ENCODE measurements around the gene TROAP.
"Not testable (repeated sequence)": the region's sequence is repeated elsewhere in the genome, so short reads cannot be mapped to it uniquely, and the experiment has no call there.

Gene TROAP

DNA sequence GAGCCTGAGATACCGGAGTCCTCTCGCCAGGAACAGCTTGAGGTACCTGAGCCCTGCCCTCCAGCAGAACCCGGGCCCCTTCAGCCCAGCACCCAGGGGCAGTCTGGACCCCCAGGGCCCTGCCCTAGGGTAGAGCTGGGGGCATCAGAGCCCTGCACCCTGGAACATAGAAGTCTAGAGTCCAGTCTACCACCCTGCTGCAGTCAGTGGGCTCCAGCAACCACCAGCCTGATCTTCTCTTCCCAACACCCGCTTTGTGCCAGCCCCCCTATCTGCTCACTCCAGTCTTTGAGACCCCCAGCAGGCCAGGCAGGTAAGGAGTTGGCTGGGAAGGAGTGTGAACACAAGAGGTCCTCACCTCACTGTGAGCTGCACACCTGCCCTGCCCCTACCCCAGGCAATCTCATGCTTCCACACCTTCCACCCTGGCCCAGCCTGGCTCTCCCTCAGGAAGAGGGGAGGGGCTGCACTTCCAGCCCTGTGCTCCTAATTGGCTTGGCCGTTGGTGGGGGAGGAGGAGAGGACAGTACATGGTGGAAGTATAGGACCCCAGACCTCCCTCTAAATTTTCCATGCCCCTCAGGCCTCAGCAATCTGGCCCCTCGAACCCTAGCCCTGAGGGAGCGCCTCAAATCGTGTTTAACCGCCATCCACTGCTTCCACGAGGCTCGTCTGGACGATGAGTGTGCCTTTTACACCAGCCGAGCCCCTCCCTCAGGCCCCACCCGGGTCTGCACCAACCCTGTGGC is 7.8 kb downstream of the TROAP start:
- TF ChIP-seq, protein P1, sequence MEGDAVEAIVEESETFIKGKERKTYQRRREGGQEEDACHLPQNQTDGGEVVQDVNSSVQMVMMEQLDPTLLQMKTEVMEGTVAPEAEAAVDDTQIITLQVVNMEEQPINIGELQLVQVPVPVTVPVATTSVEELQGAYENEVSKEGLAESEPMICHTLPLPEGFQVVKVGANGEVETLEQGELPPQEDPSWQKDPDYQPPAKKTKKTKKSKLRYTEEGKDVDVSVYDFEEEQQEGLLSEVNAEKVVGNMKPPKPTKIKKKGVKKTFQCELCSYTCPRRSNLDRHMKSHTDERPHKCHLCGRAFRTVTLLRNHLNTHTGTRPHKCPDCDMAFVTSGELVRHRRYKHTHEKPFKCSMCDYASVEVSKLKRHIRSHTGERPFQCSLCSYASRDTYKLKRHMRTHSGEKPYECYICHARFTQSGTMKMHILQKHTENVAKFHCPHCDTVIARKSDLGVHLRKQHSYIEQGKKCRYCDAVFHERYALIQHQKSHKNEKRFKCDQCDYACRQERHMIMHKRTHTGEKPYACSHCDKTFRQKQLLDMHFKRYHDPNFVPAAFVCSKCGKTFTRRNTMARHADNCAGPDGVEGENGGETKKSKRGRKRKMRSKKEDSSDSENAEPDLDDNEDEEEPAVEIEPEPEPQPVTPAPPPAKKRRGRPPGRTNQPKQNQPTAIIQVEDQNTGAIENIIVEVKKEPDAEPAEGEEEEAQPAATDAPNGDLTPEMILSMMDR (IDR thresholded peaks at IDR 0.05; ENCODE audit: borderline replicate concordance, control extremely low read depth, extremely low read depth, insufficient read depth, missing control alignments) = no peak
- in situ Hi-C loops (cut with MboI; ENCODE audit: low sequenced_read_pairs, unreplicated experiment) = no loop called here
- DNase-seq (ENCODE audit: low spot score) = no peak

DNA sequence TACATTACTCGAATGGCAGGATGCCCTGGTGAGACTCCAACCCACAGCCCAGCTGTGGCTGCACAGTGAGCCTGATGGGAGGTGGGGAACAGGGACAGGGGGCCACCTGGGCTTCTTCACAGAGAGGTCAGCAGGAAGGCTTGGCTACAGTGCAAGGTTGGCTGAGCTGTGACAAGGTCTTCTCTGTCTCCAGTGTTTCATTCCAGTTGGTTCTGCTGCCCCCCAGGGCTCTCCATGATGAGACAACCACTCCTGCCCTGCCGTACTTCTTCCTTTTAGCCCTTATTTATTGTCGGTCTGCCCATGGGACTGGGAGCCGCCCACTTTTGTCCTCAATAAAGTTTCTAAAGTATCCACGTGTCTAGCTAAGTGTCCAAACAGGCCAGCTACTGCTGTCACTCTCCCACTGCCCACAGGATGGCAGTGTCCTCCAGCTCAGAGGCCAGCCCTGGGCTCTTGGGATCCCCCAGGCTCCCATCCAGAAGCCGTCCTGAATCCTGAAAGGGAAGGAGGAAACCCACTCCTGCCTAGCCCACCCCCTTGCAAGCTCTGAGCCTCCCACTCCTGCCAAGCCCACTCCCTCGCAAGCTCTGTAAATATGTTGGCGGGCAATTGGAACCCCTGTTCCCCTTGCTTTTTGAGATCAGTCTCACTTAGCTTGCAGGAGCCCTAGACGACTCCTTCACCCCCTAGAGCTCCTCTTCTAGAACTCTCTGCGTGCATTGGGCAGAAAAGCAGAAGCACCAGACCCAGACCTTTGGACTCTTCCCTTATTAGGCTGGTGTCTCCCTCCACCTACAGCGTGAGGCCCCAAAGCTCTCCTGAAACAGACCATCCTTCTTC is 8.5 kb downstream of the TROAP start:
- in situ Hi-C loops (cut with MboI; ENCODE audit: low sequenced_read_pairs, unreplicated experiment) = no loop called here
- TF ChIP-seq, protein P1 (IDR thresholded peaks at IDR 0.05; ENCODE audit: borderline replicate concordance, control extremely low read depth, extremely low read depth, insufficient read depth, missing control alignments) = peak; percentile 66
- DNase-seq (ENCODE audit: low spot score) = peak; percentile 66

DNA sequence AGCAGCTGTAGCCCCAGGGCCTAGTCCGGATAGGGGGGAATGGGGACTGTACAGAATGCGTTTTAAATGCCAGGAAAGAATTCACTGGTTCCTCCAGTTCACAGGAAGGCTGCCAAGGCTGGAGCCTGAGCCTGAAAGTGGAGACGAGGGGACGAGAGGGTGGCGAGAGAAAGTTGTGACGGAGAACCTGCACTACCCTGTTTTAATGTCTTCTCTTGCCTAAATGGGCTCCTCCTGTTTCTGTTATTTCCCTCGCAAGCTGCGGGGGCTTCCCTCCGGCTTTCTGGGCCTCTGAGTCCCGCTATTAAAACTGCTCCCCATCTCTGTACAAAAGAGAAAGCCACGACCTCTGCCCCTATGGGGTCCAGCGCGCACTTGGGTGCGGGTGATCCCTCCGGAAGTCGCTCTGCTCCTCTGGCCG is 9.4 kb downstream of the TROAP start:
- TF ChIP-seq, protein P1 (IDR thresholded peaks at IDR 0.05; ENCODE audit: borderline replicate concordance, control extremely low read depth, extremely low read depth, insufficient read depth, missing control alignments) = no peak
- in situ Hi-C loops (cut with MboI; ENCODE audit: low sequenced_read_pairs, unreplicated experiment) = no loop called here
- no peak for DNase-seq (ENCODE audit: low spot score)

DNA sequence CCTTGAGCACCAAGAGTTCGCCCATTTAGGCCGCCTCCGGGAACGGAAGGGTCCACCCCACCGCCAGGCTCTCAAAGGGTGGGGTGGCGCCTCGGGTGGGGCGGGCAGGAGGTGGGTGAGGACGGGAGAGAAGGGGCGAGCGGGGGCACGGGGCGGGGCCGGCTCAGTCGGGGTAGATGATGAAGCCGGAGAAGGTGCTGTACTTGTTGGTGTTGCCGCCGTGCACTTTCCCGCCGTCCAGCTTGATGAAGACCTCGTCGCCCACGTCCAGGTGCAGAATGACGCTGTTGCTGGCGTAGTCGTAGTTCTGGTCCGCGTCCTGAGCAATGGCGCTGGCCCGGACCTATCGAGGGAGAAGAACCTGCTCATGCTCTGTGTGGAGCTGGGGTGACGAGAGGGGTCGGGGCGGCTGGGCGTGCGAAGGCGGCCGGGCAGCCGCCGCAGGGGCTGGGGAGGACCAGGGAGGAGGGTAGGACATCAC is 9.9 kb downstream of the TROAP start:
- in situ Hi-C loops (cut with MboI; ENCODE audit: low sequenced_read_pairs, unreplicated experiment) = no loop called here
- TF ChIP-seq, protein P1 (IDR thresholded peaks at IDR 0.05; ENCODE audit: borderline replicate concordance, control extremely low read depth, extremely low read depth, insufficient read depth, missing control alignments) = no peak
- DNase-seq (ENCODE audit: low spot score) = no peak

GRCh38 chr12:49333778-49334177 is 10.7 kb downstream of the TROAP start:
- in situ Hi-C loops (cut with MboI; ENCODE audit: low sequenced_read_pairs, unreplicated experiment); DNase-seq (ENCODE audit: low spot score): not testable (repeated sequence)

DNA sequence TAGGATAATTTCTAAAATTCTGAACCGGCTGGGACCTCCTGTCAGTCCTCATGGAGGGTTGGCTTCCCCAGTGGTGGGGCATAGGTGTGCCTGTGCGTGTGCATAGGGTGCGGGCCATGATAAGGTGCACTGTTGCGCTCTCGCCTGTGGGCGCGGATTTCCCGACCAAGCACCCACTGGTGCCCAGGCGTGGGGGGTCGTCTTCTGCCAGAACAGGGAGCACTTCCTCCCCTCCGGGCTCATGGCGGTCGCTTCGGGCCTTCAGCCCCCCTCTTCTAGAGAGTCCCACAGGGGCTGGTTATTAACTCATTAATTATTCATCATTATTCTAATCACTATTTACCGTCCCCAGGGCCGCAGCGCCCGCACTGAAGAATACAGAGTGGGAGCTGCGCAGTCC is 11.2 kb downstream of the TROAP start:
- DNase-seq (ENCODE audit: low spot score) = no peak
- in situ Hi-C loops (cut with MboI; ENCODE audit: low sequenced_read_pairs, unreplicated experiment) = no loop called here
- TF ChIP-seq, protein P1 (IDR thresholded peaks at IDR 0.05; ENCODE audit: borderline replicate concordance, control extremely low read depth, extremely low read depth, insufficient read depth, missing control alignments) = no peak

GRCh38 chr12:49334681-49335080 is 11.6 kb downstream of the TROAP start:
- DNase-seq (ENCODE audit: low spot score) = peak; percentile 24
- TF ChIP-seq, protein P1 (IDR thresholded peaks at IDR 0.05; ENCODE audit: borderline replicate concordance, control extremely low read depth, extremely low read depth, insufficient read depth, missing control alignments) = no peak
- in situ Hi-C loops (cut with MboI; ENCODE audit: low sequenced_read_pairs, unreplicated experiment) = loop anchor here (5.0 kb wide), 1 partner anchor 47 kb away; no protein-coding TSS in a partner anchor

All from GM13976 (cell line).